Esophagus squamous epithelium (tissue), 5 donors: ENCODE data around the gene ILKAP. TPM values are rescaled to one million over a fixed set of nuclear protein-coding genes. Genes with fewer than 3 reads are reported as not detected.

Source experiments
- DNase-seq: peaks from one replicate; lab custom pipeline; 2025; lab: John Stamatoyannopoulos, UW
- H3K27ac ChIP-seq, 4 donors: fragments of 200-600 bp; sonication (generic); one replicate each; pipeline ENCODE4 v1.5.1; 2016 to 2019; ENCODE audit warnings: mild to moderate bottlenecking in 1 of 4
- H3K27me3 ChIP-seq, 4 donors: fragments of 200-600 bp; sonication (generic); 1 replicate in 3 of 4; 2 replicates in 1 of 4; pipeline versions ENCODE4 v1.5.1 to v1.6.0; 2017 to 2021; ENCODE audit warnings: antibody characterized with exemption in 1 of 4
- H3K36me3 ChIP-seq, 3 donors: fragments of 200-600 bp; sonication (generic); one replicate each; pipeline ENCODE4 v1.5.1; 2016 to 2019
- H3K4me1 ChIP-seq, 3 donors: fragments of 200-600 bp; sonication (generic); one replicate each; pipeline ENCODE4 v1.5.1; 2017 to 2019
- H3K4me3 ChIP-seq, 4 donors: fragments of 200-600 bp; sonication (generic); 1 replicate in 3 of 4; 2 replicates in 1 of 4; pipeline ENCODE4 v1.5.1; 2016 to 2019; ENCODE audit warnings: mild to moderate bottlenecking in 2 of 4, moderate library complexity in 1 of 4
- H3K9me3 ChIP-seq, 3 donors: fragments of 200-600 bp; sonication (generic); one replicate each; pipeline ENCODE4 v1.5.1; 2016 to 2019
- POLR2A ChIP-seq, 4 donors: fragments of 450-650 bp; IDR thresholded peaks; one replicate each; pipeline ENCODE4 v1.6.1; 2017; ENCODE audit warnings: antibody characterized with exemption in 4 of 4, mild to moderate bottlenecking in 4 of 4, moderate library complexity in 3 of 4
- WGBS, 2 donors: methylation state at CpG; one replicate each; pipeline ENCODE4 v1.1.5; 2018; 5-methylcytosine and 5-hydroxymethylcytosine counted together
- intact Hi-C: fragments of 100-400 bp; cut with DNase I; formaldehyde crosslinking; loops from one replicate; pipeline ENCODE4 v1.15.0; 2022
- total RNA-seq, 4 donors: library from RNA; depleted of rRNA; stranded (reverse); fragments of >200 nt; gene quantifications; one replicate each; pipeline ENCODE4 v1.1.0, GENCODE V29; 2016
- TF ChIP-seq, protein P1 (sequence below), 6 experiments: fragments of 450-650 bp in 4 of 6; fragments of 200-600 bp in 2 of 6; sonication (generic) in 2 of 6; IDR thresholded peaks; one replicate each; pipeline ENCODE4 v1.5.1; 2016 to 2019; ENCODE audit warnings: antibody characterized with exemption in 6 of 6, mild to moderate bottlenecking in 4 of 6, moderate library complexity in 4 of 6
- donor health status: DM: yes; HTN: yes; CAD: no.

Gene ILKAP
- total RNA-seq, 4 donors from 2014 or later = 13.3 to 38.3 (median 20.7) TPM

DNA sequence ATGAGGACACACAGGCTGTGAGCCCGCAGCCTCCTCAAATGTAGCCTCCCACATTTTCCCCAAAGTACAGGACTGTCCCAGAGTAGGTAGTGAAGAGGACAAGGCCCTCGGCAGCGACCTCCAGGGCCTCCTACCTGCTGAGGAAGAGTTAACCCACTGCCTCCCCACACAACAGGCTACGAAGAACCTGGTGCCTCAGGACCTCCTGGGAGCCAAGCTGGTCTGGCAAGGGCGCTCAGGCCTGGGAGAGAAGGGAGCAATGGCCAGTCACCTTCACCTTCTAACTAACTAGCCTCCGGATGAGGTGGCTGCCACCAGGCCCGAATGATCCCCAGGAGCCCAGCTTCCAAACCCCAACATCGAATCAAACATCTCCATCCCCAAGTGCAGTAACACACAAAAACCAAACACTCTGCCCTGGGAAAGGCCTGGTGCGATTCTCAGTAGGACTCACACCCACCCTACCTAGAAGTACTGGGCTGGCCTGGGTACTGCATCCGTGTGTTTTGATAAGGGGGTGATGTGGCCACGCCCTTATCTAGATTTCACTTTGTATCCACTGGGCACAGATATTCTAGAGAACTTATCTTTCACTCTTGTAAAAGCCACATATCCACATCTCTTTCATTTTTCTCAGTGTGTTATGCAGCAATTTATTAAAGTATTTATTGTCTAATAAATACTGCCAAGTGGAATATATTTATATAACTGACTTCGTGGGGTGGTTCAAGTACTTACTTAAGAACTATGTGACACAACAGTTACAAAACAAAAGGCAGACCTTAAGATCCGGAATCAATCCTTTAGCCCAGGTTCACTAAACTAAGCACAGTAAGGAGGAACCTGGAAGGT is 35.1 kb downstream of the ILKAP start:
- Histone ChIP-seq H3K36me3 (peaks cover 8 to 72% (median 28%) of the 10 kb centered on the region in 3 donors), H3K9me3 (no peaks in the 10 kb centered on the region), H3K4me1 (peaks cover 18 to 36% (median 22%) of the 10 kb centered on the region in 3 donors), H3K27ac (peak overlapping the region in 3 of 4 donors; percentile 49 to 80 (median 75)), H3K4me3 (no peak overlapping the region), H3K27me3 (peaks cover 0 to 17% (median 5%) of the 10 kb centered on the region in 4 donors)
- intact Hi-C loops = no loop called here
- TF ChIP-seq POLR2A (IDR thresholded peaks at IDR 0.05) = no peak
- TF ChIP-seq, protein P1, sequence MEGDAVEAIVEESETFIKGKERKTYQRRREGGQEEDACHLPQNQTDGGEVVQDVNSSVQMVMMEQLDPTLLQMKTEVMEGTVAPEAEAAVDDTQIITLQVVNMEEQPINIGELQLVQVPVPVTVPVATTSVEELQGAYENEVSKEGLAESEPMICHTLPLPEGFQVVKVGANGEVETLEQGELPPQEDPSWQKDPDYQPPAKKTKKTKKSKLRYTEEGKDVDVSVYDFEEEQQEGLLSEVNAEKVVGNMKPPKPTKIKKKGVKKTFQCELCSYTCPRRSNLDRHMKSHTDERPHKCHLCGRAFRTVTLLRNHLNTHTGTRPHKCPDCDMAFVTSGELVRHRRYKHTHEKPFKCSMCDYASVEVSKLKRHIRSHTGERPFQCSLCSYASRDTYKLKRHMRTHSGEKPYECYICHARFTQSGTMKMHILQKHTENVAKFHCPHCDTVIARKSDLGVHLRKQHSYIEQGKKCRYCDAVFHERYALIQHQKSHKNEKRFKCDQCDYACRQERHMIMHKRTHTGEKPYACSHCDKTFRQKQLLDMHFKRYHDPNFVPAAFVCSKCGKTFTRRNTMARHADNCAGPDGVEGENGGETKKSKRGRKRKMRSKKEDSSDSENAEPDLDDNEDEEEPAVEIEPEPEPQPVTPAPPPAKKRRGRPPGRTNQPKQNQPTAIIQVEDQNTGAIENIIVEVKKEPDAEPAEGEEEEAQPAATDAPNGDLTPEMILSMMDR (IDR thresholded peaks at IDR 0.05) = no peak
- 58 to 86% methylated on average over 4 to 9 of the region's 13 CpGs for WGBS, 2 donors
- no peak for DNase-seq

DNA sequence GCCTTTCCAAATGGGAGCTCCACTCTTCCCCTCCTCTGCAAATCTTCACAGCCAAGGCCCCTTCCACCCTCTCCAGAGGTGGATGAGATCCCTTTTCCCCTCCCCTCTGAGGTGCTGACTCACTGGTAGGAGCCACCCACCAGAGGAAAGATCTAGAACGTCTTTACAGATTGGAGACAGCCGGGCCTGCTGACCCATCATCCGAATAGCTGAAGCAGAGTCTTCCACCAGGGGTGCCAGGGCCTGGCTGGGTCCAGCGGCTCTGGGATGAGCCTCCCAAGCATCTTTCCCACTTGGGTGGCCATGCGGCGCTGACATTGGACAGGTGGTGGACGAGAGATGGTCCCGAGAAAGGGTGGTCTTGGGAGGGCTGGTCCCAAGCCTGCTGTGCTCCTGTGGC is 35.7 kb downstream of the ILKAP start:
- intact Hi-C loops = no loop called here
- TF ChIP-seq, protein P1 (IDR thresholded peaks at IDR 0.05) = no peak
- no peak for TF ChIP-seq POLR2A (IDR thresholded peaks at IDR 0.05)
- no peak for DNase-seq
- H3K9me3 ChIP-seq = no peaks in the 10 kb centered on the region
- peak overlapping the region in 1 of 4 donors; percentile 80 for H3K27ac ChIP-seq
- H3K4me1 ChIP-seq = peaks cover 18 to 40% (median 24%) of the 10 kb centered on the region in 3 donors
- no peak overlapping the region for H3K4me3 ChIP-seq
- whole genome bisulfite sequencing, 2 donors = 70% methylated on average over 2 of the region's 8 CpGs; no CpG with 5 or more reads in 1 of the 2 donors
- H3K27me3 ChIP-seq = peaks cover 0 to 24% (median 7%) of the 10 kb centered on the region in 4 donors
- H3K36me3 ChIP-seq = peaks cover 5 to 65% (median 23%) of the 10 kb centered on the region in 3 donors

DNA sequence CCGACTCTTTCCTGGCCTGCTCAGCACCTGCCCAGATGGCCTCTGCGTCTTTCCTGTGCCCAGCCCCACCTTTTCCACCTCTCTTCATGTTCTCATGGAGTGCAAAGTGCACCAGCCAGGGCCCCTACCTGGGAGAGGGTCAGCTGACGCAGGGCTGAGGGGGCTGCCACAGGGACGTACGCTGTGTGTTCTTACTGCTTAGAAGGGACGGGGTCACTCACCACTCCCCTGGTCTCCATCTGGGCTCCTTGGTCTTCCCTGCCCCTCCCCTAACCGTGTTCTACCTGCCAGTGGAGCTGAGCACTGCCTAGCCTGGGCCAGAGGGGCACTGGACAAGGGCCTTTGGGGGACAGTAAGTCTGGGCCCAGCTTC is 36.2 kb downstream of the ILKAP start:
- no peak for DNase-seq
- WGBS, 2 donors = 67 to 100% methylated on average over 1 of the region's 7 CpGs

DNA sequence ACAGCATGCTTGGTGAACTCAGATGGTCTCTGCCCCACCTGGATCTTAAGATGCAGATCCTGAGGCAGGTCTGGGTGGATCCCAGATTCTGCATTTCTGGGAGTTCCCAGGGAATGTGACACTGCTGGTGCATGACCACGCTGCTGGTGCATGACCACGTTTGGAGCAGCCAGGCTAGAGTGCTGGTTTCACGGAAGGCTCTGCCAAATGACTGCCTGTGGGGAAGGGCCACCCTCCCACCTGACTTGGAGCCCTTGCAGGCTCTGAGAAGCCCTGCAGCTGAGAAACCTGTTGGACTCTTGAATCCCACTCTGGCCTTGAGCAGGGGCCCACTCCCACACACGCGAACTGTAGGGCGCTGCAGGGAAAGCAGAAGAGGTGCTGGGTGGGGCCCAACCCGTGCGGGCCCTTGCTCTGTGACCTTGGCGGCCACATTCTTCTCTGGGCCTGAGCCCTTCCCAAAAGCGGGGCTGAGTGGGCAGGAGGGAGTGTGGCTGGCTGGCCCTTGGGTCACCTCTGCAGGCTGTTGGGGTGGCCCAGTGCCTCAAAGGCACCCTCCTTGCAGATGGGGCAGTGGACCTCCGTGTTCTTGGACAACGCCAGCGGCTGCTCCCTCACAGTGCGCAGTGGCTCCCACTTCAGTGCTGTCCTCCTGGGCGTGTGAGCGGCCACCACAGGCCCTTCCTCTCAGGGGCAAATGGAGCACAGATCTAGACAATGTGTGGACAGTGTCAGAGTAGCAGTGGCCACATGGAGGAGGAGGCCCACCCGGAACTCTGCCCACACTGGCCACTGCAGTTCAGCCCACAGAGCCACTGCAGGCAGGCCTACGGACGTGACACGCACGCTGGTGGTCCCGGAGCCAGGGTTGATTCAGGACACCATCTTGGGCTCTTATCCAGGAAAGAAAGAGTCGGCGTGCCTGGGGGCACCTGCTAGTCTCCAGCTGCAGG is 36.8 kb downstream of the ILKAP start:
- Histone ChIP-seq H3K4me1 (peaks cover 18 to 40% (median 24%) of the 10 kb centered on the region in 3 donors), H3K4me3 (no peak overlapping the region), H3K9me3 (no peaks in the 10 kb centered on the region), H3K36me3 (peaks cover 0 to 54% (median 15%) of the 10 kb centered on the region in 3 donors), H3K27ac (no peak overlapping the region), H3K27me3 (peaks cover 0 to 35% (median 7%) of the 10 kb centered on the region in 4 donors)
- WGBS, 2 donors = 75 to 86% methylated on average over 11 to 19 of the region's 24 CpGs
- intact Hi-C loops = no loop called here
- TF ChIP-seq, protein P1 (IDR thresholded peaks at IDR 0.05) = no peak
- no peak for TF ChIP-seq POLR2A (IDR thresholded peaks at IDR 0.05)
- DNase-seq = no peak

More for the DNA sequence above, 36.2 kb downstream of the ILKAP start:
- H3K4me1 ChIP-seq = peaks cover 18 to 40% (median 24%) of the 10 kb centered on the region in 3 donors
- intact Hi-C loops = no loop called here
- H3K9me3 ChIP-seq = no peaks in the 10 kb centered on the region
- no peak overlapping the region for H3K27ac ChIP-seq
- no peak overlapping the region for H3K4me3 ChIP-seq
- peaks cover 1 to 61% (median 18%) of the 10 kb centered on the region in 3 donors for H3K36me3 ChIP-seq
- peaks cover 0 to 28% (median 7%) of the 10 kb centered on the region in 4 donors for H3K27me3 ChIP-seq
- TF ChIP-seq, protein P1 (IDR thresholded peaks at IDR 0.05) = no peak
- TF ChIP-seq POLR2A (IDR thresholded peaks at IDR 0.05) = no peak
